HG02884 (cell line): Measurements from ENCODE around the gene CCDC50.

Experiments used
- ATAC-seq: cut with Tn5 transposase; IDR thresholded peaks from one replicate; pipeline ENCODE4 v1.9.1; 2021; ENCODE audit warnings: mild to moderate bottlenecking, moderate library complexity; ENCODE audit not compliant: unreplicated experiment

CCDC50 gene

GRCh38 chr3:191328962-191329653 is at the start of gene CCDC50:
TSS of gene CCDC50 (plus strand) at chr3:191329394. CDS start at chr3:191329675, 281 bp downstream.
- ATAC-seq, result peak; percentile 74

- no peak for ATAC-seq
Observed at GRCh38 chr3:191280111-191280510, 49.1 kb upstream of the CCDC50 start.

DNA sequence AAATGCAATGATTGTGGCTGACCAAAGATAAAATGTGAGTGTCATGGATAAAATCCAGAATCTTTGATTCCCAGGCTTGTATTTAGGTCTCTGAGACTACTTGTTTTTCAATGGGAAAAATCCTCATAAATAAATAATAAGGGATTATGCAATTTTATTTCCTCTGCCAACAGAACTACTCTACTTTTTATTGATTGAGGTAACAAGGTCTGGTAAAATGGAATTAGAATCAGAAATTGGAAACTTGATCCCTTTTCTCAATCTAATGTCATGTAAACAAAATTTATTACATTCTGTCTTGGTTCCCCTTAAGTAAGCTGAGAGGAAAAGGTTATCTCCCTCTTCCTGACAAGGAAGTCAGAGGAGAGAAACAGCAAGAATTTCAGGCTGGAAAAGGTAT is 48.3 kb upstream of the CCDC50 start:
- ATAC-seq, result no peak

DNA sequence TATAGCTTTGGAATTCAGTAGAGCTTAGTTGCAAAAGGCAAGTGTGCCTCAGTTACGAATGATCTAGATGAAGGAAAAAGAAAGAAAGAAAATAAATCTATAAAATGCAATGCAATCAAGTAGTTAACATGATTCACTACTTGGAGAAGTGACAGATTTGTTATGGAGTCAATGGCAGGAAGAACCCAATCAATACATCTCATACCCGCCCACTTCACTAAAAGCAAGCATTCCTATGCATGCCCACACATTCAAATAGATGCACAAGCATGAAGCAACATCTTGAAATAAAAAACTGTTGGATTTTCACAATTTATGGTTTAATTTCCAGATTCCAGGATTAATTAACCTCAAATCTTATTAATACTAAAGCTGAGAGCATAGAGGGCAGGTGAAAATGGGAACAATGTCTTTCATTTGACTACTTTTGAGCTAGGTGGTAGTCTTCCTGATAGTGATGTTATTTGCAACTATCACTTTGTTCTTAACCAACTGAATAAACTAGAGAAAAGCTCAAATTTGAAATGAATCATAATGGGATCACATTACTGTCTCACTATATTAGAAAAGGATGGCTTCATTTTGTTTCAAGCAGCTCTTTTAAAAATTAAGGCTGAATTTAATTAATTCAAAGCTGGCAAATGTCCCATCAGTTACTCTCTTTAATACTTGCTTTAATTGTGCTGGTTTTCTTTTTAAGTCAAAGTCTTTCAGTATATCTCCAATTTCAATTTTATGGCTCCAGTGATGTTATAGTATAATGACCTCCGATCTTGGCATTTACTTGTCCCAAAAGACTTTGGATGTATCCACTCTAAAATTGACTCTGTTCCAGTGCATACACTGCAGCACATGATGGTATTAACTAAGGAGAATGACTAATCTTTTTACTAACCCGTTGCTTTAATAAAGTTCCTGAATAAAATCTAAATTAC is 46.7 kb upstream of the CCDC50 start:
- ATAC-seq, result no peak

DNA sequence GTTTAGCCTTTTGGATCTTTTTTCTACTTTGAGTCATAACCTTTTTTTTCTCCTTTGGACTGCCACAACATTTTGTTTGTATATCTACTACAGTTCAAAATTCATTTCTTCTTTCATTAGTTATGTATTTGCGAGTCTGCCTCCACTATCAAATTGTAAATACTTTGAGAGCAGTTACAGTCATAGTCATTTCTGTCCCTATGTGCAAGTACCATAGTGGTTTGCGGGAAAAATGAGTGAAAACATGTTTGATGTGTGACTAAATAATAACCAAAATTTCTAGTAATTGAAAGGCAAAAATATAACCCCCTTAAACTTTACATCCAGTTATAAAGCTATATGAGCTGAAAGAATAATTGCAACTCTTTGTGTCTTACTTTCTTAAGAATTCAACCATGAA is 45.8 kb upstream of the CCDC50 start:
- no peak for ATAC-seq

- peak; percentile 87 for ATAC-seq
Observed at GRCh38 chr3:191290311-191291025, 38.7 kb upstream of the CCDC50 start.

DNA sequence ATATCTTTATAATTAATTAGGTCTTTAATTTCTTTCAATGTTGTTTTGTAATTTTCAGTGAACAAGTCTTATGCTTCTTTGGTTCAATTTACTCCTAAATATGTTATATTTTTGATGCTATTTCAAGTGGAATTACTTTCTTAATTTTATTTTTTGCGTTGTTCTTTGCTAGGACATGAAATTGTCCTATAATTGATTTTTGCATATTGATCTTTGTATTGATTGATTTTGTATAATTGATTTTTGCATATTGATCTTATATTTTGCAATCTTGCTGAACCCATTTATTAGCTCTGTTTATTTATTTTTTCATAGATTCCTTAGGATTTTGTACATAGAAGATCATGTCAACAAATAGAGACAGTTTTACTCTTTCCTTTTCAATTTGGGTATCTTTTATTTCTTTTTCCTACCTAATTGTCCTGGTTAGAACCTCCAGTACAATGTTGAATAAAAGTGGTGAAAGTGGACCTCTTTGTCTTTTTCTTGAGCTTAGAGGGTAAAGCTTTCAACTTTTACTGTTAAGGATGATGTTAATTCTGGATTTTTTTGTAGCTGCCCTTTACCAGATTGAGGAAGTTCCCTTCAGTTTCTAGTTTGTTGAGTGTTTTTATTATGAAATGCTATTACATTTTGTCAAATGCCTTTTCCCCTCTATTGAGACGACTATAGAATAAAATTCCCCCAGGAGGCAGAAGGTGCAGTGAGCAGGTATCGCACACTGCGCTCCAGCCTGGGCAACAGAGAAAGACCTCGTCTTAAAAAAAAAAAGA is 36.8 kb upstream of the CCDC50 start:
- no peak for ATAC-seq

- no peak for ATAC-seq
Observed at GRCh38 chr3:191294291-191294690, 34.9 kb upstream of the CCDC50 start.

GRCh38 chr3:191296041-191296541 is 33.1 kb upstream of the CCDC50 start:
- ATAC-seq, result peak; percentile 83

DNA sequence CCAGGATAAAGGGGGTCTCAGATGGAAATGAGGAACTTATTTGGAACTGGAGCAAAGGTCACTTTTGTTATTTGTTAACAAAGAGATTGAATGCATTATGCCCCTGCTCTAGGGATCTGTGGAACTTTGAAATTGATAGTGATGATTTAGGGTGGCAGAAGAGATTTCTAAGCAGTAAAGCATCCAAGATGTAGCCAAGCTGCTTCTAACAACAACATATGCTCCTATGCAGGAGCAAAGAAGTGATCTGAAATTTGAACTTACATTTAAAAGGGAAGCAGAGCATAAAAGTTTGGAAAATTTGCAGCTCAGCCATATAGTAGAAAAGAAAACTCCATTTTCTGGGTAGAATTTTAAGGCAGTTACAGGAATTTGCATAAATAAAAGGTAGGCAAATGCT is 30.3 kb upstream of the CCDC50 start:
- no peak for ATAC-seq

DNA sequence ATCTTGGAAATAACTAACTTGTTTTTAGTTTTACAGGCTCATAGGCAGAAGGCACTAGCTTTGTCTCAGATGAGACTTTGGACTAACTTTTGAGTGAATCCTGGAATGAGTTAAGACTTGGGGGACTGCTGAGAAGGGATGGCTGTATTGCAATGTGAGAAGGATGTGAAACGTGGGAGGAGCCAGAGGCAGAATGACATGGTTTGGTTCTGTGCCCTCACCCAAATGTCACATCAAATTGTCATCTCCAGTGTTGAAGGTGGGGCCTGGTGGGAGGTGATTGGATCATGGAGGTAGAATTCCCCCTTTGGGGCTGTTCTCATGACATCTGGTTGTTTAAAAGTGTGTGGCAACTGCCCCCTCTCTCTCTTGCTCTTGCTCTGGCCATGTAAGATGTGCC is 28.8 kb upstream of the CCDC50 start:
- ATAC-seq, result no peak

GRCh38 chr3:191301017-191301416 is 28.2 kb upstream of the CCDC50 start:
- ATAC-seq, result peak; percentile 61

DNA sequence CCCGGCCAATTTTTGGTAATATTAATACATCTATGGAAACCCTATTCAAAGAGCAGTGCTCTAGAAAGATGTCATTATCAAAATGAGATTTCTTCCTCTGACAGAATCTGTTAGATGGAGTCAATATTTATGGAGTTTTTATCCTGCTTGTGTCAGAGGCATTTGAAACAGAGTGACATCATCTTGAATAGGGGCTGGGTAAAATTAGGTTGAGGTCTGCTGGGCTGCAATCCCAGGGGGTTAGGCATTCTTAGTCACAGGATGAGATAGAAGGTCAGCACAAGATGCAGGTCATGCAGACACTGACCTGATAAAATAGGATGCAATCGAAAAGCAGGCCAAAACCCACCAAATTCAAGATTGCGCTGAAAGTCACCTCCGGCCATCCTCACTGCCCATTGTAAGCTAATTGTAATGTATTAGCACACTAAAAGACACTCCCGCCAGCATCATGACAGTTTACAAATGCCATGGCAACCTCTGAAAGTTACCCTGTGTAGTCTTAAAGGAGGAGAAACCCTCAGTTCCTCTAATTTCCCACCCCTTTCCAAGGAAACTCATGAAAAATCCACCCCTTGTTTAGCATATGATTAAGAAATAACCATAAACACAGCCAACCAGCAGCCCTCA is 27.3 kb upstream of the CCDC50 start:
- no peak for ATAC-seq

- ATAC-seq, result no peak
Observed at GRCh38 chr3:191302451-191302850, 26.7 kb upstream of the CCDC50 start.

DNA sequence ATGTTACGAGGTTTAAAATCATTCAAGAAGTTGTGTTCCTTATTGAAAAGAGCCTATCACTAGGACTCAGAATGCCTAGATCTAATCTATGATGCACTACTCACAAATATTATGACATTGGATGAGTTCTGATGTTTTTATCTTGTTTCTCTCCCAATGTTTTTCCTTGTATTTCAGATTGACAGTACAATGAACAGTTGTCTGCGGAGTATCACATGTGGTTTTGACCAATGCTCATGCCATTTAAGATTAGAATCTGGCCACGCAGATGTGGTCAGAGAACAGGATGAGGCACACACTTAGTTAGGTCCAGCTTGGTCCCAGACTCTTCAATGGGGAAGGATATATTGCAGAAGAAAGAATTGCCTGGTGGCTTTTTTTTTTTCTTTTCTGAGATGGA is 25.6 kb upstream of the CCDC50 start:
- no peak for ATAC-seq

DNA sequence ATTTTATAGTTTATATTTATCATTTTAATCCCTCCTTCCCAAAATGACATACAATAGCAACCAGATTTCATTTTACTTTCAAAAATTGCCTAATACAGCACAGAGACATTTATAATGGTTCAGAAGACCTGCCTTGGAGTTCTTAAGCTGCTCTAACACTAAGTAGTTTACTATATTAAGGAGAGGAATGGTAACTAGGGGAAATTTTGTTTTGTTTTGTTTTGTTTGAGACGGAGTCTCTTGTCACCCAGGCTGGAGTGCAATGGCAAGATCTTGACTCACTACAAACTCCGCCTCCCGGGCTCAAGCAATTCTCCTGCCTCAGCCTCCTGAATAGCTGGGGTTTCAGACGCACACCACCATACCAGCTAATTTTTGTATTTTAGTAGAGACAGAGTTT is 22.8 kb upstream of the CCDC50 start:
- ATAC-seq, result no peak

DNA sequence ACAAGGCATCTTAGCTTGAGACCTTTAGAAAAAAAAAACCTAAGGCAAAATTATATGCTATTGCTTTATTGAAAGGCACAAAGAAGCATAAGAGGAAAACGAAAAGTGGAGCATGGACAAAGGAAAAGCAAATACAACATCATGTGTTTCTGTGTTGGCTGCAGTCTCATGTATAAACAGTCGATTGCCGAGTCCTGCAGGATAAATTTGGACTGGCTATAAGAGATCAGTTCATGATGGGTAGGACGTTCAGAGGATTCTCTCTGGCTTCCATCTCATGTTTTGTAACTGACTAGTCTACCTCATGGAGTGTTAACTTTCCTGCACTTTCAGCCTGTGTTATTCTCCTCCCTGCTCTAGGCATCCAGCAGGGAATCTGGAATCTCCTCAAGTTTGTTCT is 21.9 kb upstream of the CCDC50 start:
- no peak for ATAC-seq

- ATAC-seq, result no peak
Observed at GRCh38 chr3:191313296-191313695, 15.9 kb upstream of the CCDC50 start.

GRCh38 chr3:191314109-191314728 is 15.0 kb upstream of the CCDC50 start:
- no peak for ATAC-seq
